Tibial nerve (tissue), 4 donors: Measurements from ENCODE around the gene NEBL.

Source experiments
- EP300 ChIP-seq, 2 donors: sonication (generic); formaldehyde crosslinking; IDR thresholded peaks; one replicate each; pipeline ENCODE4 v1.6.1; 2017; ENCODE audit warnings: antibody characterized with exemption in 2 of 2, mild to moderate bottlenecking in 1 of 2
- POLR2A ChIP-seq, 2 donors: fragments of 450-650 bp; IDR thresholded peaks; one replicate each; pipeline ENCODE4 v1.6.1; 2017; ENCODE audit warnings: antibody characterized with exemption in 2 of 2, mild to moderate bottlenecking in 2 of 2, moderate library complexity in 2 of 2
- TF ChIP-seq, protein P1 (sequence below), 5 experiments: fragments of 200-600 bp in 3 of 5; fragments of 450-650 bp in 2 of 5; sonication (generic) in 3 of 5; IDR thresholded peaks; one replicate each; pipeline ENCODE4 v1.5.1; 2016 to 2019; ENCODE audit warnings: antibody characterized with exemption in 5 of 5, mild to moderate bottlenecking in 3 of 5, moderate library complexity in 2 of 5

DNA sequence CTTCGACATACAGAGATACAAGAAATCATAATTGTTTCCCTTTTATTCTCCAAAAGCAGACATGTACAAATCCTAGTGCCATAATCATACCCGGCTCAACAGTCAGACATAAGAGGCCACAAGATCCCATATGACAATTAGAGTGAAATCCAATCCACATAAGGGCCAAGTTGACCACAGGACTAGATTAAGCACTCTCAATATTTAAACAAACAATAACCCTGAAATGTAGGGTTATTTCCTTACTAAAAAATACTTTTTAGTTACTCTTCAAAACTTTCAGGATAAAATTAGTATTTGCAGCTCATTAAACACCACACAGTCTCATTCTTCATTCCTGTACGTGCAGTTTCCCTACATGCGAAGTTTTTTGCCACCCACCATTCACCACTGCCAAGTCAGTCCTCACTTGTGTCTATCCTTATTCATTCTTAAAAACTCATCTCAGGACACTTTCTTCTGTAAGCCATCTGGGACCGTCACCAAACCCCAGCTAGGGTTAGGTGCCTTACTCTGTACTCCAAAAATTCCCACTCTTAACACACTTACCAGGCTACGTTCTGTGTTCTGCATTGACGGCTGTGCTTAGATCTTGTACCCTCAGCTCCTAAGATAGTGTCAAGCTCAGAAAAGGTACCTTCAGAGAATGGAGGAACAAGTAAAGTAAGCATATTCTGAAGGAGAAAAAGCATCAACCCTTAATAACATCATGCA lies 47.8 kb upstream of the NEBL start:
- TF ChIP-seq EP300 (IDR thresholded peaks at IDR 0.05), result no peak
- TF ChIP-seq, protein P1, sequence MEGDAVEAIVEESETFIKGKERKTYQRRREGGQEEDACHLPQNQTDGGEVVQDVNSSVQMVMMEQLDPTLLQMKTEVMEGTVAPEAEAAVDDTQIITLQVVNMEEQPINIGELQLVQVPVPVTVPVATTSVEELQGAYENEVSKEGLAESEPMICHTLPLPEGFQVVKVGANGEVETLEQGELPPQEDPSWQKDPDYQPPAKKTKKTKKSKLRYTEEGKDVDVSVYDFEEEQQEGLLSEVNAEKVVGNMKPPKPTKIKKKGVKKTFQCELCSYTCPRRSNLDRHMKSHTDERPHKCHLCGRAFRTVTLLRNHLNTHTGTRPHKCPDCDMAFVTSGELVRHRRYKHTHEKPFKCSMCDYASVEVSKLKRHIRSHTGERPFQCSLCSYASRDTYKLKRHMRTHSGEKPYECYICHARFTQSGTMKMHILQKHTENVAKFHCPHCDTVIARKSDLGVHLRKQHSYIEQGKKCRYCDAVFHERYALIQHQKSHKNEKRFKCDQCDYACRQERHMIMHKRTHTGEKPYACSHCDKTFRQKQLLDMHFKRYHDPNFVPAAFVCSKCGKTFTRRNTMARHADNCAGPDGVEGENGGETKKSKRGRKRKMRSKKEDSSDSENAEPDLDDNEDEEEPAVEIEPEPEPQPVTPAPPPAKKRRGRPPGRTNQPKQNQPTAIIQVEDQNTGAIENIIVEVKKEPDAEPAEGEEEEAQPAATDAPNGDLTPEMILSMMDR (IDR thresholded peaks at IDR 0.05), result no peak
- no peak for TF ChIP-seq POLR2A (IDR thresholded peaks at IDR 0.05)
